GM12864 (cell line): Measurements from ENCODE around the gene ROS1.

Experiments
- DNase-seq: peaks from one replicate; pipeline ENCODE4 v3.0.0-alpha.2; 2011; ENCODE audit warnings: low read depth
- H3K4me3 ChIP-seq: 2 replicates; pipeline ENCODE4 v1.5.1; 2011; ENCODE audit warnings: mild to moderate bottlenecking, low read depth, low read length, control low read depth
- CTCF ChIP-seq: IDR thresholded peaks from 2 replicates; pipeline ENCODE4 v1.5.1; 2011; ENCODE audit warnings: low read depth, mild to moderate bottlenecking, moderate library complexity, low read length, control low read depth, inconsistent platforms; ENCODE audit errors: missing control alignments

ROS1 gene

GRCh38 chr6:117276778-117277316 is 148.9 kb downstream of the ROS1 start:
- no peak for TF ChIP-seq CTCF
- DNase-seq: no peak
- no peak overlapping the region for H3K4me3 ChIP-seq

- no peak for TF ChIP-seq CTCF
These were observed 150.0 kb downstream of the ROS1 start for GRCh38 chr6:117275711-117276110.

GRCh38 chr6:117275205-117275604 is 150.5 kb downstream of the ROS1 start:
- no peak overlapping the region for H3K4me3 ChIP-seq
- no peak for DNase-seq
- TF ChIP-seq CTCF: no peak

More at GRCh38 chr6:117275711-117276110, 150.0 kb downstream of the ROS1 start:
- no peak overlapping the region for H3K4me3 ChIP-seq
- no peak for DNase-seq

GRCh38 chr6:117272891-117273290 is 152.9 kb downstream of the ROS1 start:
- H3K4me3 ChIP-seq: no peak overlapping the region
- DNase-seq: no peak
- TF ChIP-seq CTCF: no peak

- TF ChIP-seq CTCF: no peak
- no peak for DNase-seq
- H3K4me3 ChIP-seq: no peak overlapping the region
These were observed 153.5 kb downstream of the ROS1 start for GRCh38 chr6:117272032-117272866.

- no peak for TF ChIP-seq CTCF
- DNase-seq: no peak
- H3K4me3 ChIP-seq: no peak overlapping the region
These were observed 154.8 kb downstream of the ROS1 start for GRCh38 chr6:117270843-117271507.
